ENCODE data around the gene TECPR2. TPM values are rescaled to one million over a fixed set of nuclear protein-coding genes. Genes with fewer than 3 reads are reported as not detected.
"Not testable (repeated sequence)": the region's sequence is repeated elsewhere in the genome, so short reads cannot be mapped to it uniquely, and the experiment has no call there.

TECPR2 gene
- total RNA-seq, 1 donor from 2014 or later = 12.0 TPM

DNA sequence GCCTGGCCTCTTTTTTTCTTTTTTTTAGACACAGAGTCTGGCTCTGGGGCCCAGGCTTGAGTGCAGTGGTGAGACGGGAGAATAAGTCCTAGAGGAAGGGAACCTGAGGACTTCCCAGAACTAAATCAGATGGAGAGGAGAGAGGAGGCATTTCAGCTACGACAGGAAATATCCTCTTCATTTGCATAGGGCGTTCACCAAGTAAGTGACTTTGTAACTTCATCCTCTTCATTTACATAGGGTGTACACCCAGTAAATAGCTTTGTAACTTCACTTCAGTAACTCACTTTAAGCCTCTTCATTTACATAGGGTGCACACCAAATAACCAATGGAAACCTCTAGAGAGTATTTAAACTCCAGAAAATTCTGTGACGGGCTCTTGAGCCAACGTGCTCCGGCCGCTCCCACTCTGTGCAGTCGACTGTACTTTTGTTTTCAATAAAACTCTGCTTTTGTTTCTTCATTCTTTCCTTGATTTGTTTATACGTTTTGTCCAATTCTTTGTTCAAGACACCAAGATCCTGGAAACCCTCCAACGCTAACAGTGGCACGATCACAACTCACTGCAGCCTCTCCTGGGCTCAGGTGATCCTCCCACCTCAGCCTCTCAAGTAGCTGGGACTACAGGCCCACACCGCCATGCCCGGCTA lies 168.2 kb downstream of the TECPR2 start:
- Histone ChIP-seq H3K27ac (ENCODE audit: low read depth, low read length) (no peak overlapping the region), H3K9me3 (ENCODE audit: control insufficient read depth in 3 of 3, low read length in 3 of 3) (no peaks in the 10 kb centered on the region), H3K9ac (ENCODE audit: low read depth in 1 of 3, low read length in 3 of 3) (no peak overlapping the region)

DNA sequence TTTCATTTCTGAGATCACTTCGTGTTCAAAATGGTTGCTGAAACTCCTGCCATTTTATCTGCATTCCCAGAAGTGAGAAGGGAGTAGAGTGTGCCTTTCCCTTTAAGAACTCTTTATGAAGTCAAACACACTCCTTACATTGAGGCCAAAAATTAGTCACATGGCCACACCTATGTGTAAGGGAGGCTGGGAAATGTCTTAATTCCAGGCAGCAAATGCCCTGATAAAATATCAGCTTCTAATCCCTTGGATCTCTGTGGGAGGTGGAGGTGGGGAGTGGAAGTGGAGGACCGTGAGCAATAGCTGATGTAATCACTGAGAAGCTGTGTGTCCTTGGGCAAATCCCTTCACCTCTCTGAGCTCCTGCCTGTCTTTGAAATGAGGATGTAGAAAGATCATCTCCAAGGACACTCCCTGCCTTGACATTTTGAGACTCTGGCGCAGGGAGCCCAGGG lies 169.5 kb downstream of the TECPR2 start:
- Histone ChIP-seq H3K4me3 (ENCODE audit: low read length in 3 of 3) (no peak overlapping the region), H3K36me3 (ENCODE audit: control insufficient read depth in 3 of 3, insufficient read depth in 3 of 3, low read length in 3 of 3) (no peaks in the 10 kb centered on the region), H3K9me3 (ENCODE audit: control insufficient read depth in 3 of 3, low read length in 3 of 3) (no peaks in the 10 kb centered on the region), H3K27me3 (ENCODE audit: control insufficient read depth in 3 of 3, insufficient read depth in 3 of 3, low read length in 3 of 3) (no peaks in the 10 kb centered on the region), H3K27ac (ENCODE audit: low read depth, low read length) (no peak overlapping the region), H3K9ac (ENCODE audit: low read depth in 1 of 3, low read length in 3 of 3) (no peak overlapping the region), H3K4me1 (ENCODE audit: control insufficient read depth in 3 of 3, insufficient read depth in 3 of 3, low read length in 3 of 3) (no peaks in the 10 kb centered on the region)

More for the DNA sequence above, 168.2 kb downstream of the TECPR2 start:
- no peaks in the 10 kb centered on the region for H3K36me3 ChIP-seq (ENCODE audit: control insufficient read depth in 3 of 3, insufficient read depth in 3 of 3, low read length in 3 of 3)
- H3K4me1 ChIP-seq (ENCODE audit: control insufficient read depth in 3 of 3, insufficient read depth in 3 of 3, low read length in 3 of 3) = peaks cover 0 to under 1% (median 0%) of the 10 kb centered on the region in 3 donors
- no peak overlapping the region for H3K4me3 ChIP-seq (ENCODE audit: low read length in 3 of 3)
- H3K27me3 ChIP-seq (ENCODE audit: control insufficient read depth in 3 of 3, insufficient read depth in 3 of 3, low read length in 3 of 3) = no peaks in the 10 kb centered on the region

GRCh38 chr14:102537981-102538601 lies 175.3 kb downstream of the TECPR2 start:
- H3K9ac ChIP-seq (ENCODE audit: low read depth in 1 of 3, low read length in 3 of 3) = no peak overlapping the region
- H3K27me3 ChIP-seq (ENCODE audit: control insufficient read depth in 3 of 3, insufficient read depth in 3 of 3, low read length in 3 of 3) = peaks cover 3 to 9% (median 3%) of the 10 kb centered on the region in 3 donors
- H3K4me1 ChIP-seq (ENCODE audit: control insufficient read depth in 3 of 3, insufficient read depth in 3 of 3, low read length in 3 of 3) = peaks cover 0 to 6% (median 6%) of the 10 kb centered on the region in 3 donors
- no peaks in the 10 kb centered on the region for H3K36me3 ChIP-seq (ENCODE audit: control insufficient read depth in 3 of 3, insufficient read depth in 3 of 3, low read length in 3 of 3)
- no peaks in the 10 kb centered on the region for H3K9me3 ChIP-seq (ENCODE audit: control insufficient read depth in 3 of 3, low read length in 3 of 3)
- no peak overlapping the region for H3K4me3 ChIP-seq (ENCODE audit: low read length in 3 of 3)
- H3K27ac ChIP-seq (ENCODE audit: low read depth, low read length) = no peak overlapping the region

DNA sequence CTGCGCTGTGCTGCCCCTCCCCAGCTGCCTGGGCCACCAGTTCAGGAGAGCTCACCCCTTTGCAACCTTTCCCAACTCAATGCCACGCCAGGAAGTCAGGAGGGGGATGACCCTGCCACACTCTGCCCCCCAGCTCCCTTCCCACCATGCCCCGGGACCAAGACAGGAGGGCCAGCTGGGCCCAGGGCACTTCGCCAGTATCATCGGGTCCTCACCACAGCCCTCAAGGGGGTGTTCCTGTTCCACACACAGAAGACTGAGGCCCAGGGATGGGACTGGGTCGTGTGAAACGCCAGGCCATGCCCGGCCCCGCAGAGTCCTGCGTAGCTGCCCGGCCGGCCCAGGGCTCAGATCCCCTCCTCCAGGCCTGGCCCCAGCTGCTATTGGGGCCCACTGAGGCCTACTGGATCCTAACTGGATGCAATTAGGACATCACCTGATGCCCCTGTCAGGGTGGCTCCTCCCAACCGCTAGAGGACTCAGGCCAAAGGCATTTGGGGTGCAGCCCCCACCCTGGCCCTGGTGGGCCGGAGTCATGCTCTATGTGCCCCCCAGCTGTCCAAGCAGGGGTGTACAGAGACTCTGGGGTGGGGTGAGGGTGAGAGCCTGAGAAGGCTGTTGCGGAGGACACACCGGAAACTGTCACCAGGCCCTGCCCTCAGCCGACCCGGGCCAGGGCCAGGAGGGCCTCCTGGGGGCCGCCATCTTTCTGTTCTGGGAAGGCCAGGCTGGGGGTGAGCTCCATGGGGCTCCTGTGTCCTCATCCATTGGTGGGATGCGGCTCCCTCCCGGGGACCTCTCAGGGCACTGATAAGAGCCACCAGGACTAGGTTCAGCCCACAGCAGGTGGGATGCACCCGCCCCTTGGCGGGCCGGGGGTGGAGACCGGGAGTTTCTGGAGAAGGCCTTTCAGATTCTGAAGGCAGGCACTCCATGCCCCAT lies 176.1 kb downstream of the TECPR2 start:
- no peaks in the 10 kb centered on the region for H3K9me3 ChIP-seq (ENCODE audit: control insufficient read depth in 3 of 3, low read length in 3 of 3)
- no peaks in the 10 kb centered on the region for H3K36me3 ChIP-seq (ENCODE audit: control insufficient read depth in 3 of 3, insufficient read depth in 3 of 3, low read length in 3 of 3)
- H3K27ac ChIP-seq (ENCODE audit: low read depth, low read length) = no peak overlapping the region
- no peak overlapping the region for H3K9ac ChIP-seq (ENCODE audit: low read depth in 1 of 3, low read length in 3 of 3)
- no peak overlapping the region for H3K4me3 ChIP-seq (ENCODE audit: low read length in 3 of 3)
- peaks cover 0 to 6% (median 6%) of the 10 kb centered on the region in 3 donors for H3K4me1 ChIP-seq (ENCODE audit: control insufficient read depth in 3 of 3, insufficient read depth in 3 of 3, low read length in 3 of 3)
- H3K27me3 ChIP-seq (ENCODE audit: control insufficient read depth in 3 of 3, insufficient read depth in 3 of 3, low read length in 3 of 3) = peaks cover 7 to 12% (median 7%) of the 10 kb centered on the region in 3 donors

GRCh38 chr14:102539544-102540314 lies 177.0 kb downstream of the TECPR2 start:
- Histone ChIP-seq H3K27me3 (ENCODE audit: control insufficient read depth in 3 of 3, insufficient read depth in 3 of 3, low read length in 3 of 3) (peaks cover 14 to 20% (median 15%) of the 10 kb centered on the region in 3 donors), H3K36me3 (ENCODE audit: control insufficient read depth in 3 of 3, insufficient read depth in 3 of 3, low read length in 3 of 3) (no peaks in the 10 kb centered on the region), H3K4me1 (ENCODE audit: control insufficient read depth in 3 of 3, insufficient read depth in 3 of 3, low read length in 3 of 3) (peaks cover 0 to 6% (median 6%) of the 10 kb centered on the region in 3 donors), H3K4me3 (ENCODE audit: low read length in 3 of 3) (no peak overlapping the region), H3K27ac (ENCODE audit: low read depth, low read length) (no peak overlapping the region), H3K9me3 (ENCODE audit: control insufficient read depth in 3 of 3, low read length in 3 of 3) (no peaks in the 10 kb centered on the region), H3K9ac (ENCODE audit: low read depth in 1 of 3, low read length in 3 of 3) (no peak overlapping the region)

DNA sequence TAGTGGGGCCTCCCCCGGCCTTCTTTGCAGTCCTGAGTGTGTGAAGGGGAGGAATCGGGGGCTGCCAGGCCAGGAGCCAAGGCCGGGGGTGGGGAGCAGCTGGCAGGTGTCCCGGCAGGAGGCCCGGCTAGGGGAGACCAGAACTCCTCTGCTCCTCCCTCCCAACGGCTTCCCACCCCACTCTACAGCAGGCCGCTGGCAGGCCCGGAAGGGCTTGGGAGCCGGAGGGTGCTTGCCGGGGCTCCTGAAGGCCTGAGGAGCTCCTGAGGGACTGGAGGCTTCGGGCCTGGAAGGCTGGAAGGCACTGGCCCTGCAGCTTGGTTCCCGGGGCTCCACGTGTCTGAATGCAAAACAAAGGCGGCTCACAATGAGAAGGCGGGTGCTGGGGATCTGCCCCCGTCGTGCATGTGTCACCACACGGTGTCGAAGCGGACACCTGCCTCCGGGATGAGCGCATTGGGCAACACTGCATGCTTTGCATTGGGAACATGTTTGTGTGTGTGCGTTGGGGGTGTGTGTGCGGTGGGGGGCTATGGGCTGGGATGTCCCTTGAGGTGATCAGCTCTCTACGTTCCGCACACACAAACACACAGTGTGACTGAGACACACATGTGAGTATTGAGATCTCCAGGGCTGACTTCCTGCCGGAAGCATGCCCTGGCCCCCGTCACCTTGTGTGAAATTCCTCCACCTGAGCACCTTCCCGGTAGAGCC lies 177.7 kb downstream of the TECPR2 start:
- H3K4me1 ChIP-seq (ENCODE audit: control insufficient read depth in 3 of 3, insufficient read depth in 3 of 3, low read length in 3 of 3) = peaks cover 0 to 6% (median 6%) of the 10 kb centered on the region in 3 donors
- H3K27ac ChIP-seq (ENCODE audit: low read depth, low read length) = no peak overlapping the region
- peaks cover 21 to 27% (median 23%) of the 10 kb centered on the region in 3 donors for H3K27me3 ChIP-seq (ENCODE audit: control insufficient read depth in 3 of 3, insufficient read depth in 3 of 3, low read length in 3 of 3)
- H3K9ac ChIP-seq (ENCODE audit: low read depth in 1 of 3, low read length in 3 of 3) = no peak overlapping the region
- no peaks in the 10 kb centered on the region for H3K9me3 ChIP-seq (ENCODE audit: control insufficient read depth in 3 of 3, low read length in 3 of 3)
- H3K4me3 ChIP-seq (ENCODE audit: low read length in 3 of 3) = no peak overlapping the region
- no peaks in the 10 kb centered on the region for H3K36me3 ChIP-seq (ENCODE audit: control insufficient read depth in 3 of 3, insufficient read depth in 3 of 3, low read length in 3 of 3)

GRCh38 chr14:102541029-102541491 lies 178.3 kb downstream of the TECPR2 start:
- H3K27ac ChIP-seq (ENCODE audit: low read depth, low read length); H3K4me3 ChIP-seq (ENCODE audit: low read length in 3 of 3); H3K9me3 ChIP-seq (ENCODE audit: control insufficient read depth in 3 of 3, low read length in 3 of 3); H3K36me3 ChIP-seq (ENCODE audit: control insufficient read depth in 3 of 3, insufficient read depth in 3 of 3, low read length in 3 of 3); H3K9ac ChIP-seq (ENCODE audit: low read depth in 1 of 3, low read length in 3 of 3); H3K4me1 ChIP-seq (ENCODE audit: control insufficient read depth in 3 of 3, insufficient read depth in 3 of 3, low read length in 3 of 3): not testable (repeated sequence)
- peaks cover 27 to 33% (median 29%) of the 10 kb centered on the region in 3 donors for H3K27me3 ChIP-seq (ENCODE audit: control insufficient read depth in 3 of 3, insufficient read depth in 3 of 3, low read length in 3 of 3)

- Histone ChIP-seq H3K27me3 (ENCODE audit: control insufficient read depth in 3 of 3, insufficient read depth in 3 of 3, low read length in 3 of 3) (peaks cover 29 to 34% (median 29%) of the 10 kb centered on the region in 3 donors), H3K4me3 (ENCODE audit: low read length in 3 of 3) (no peak overlapping the region), H3K36me3 (ENCODE audit: control insufficient read depth in 3 of 3, insufficient read depth in 3 of 3, low read length in 3 of 3) (no peaks in the 10 kb centered on the region), H3K9me3 (ENCODE audit: control insufficient read depth in 3 of 3, low read length in 3 of 3) (no peaks in the 10 kb centered on the region), H3K27ac (ENCODE audit: low read depth, low read length) (no peak overlapping the region), H3K4me1 (ENCODE audit: control insufficient read depth in 3 of 3, insufficient read depth in 3 of 3, low read length in 3 of 3) (peaks cover 0 to 9% (median 6%) of the 10 kb centered on the region in 3 donors), H3K9ac (ENCODE audit: low read depth in 1 of 3, low read length in 3 of 3) (no peak overlapping the region)
These were observed 179.0 kb downstream of the TECPR2 start for GRCh38 chr14:102541771-102542170.
